Mammary epithelial cell (primary cell): ENCODE data around the gene MICU1.

Source experiments
- CTCF ChIP-seq, 2 donors: IDR thresholded peaks in 1 of 2; conservative IDR thresholded peaks in 1 of 2; 2 replicates each; pipeline ENCODE4 v1.5.1; 2011 to 2012; ENCODE audit warnings: inconsistent platforms in 2 of 2, low read length in 2 of 2, mild to moderate bottlenecking in 2 of 2, control low read depth in 1 of 2, low read depth in 1 of 2; ENCODE audit not compliant: insufficient read depth in 1 of 2; ENCODE audit errors: extremely low read depth in 1 of 2
- EZH2 ChIP-seq: IDR thresholded peaks from 2 replicates; pipeline ENCODE4 v1.6.1; 2012; ENCODE audit warnings: low read length, inconsistent platforms, borderline replicate concordance

DNA sequence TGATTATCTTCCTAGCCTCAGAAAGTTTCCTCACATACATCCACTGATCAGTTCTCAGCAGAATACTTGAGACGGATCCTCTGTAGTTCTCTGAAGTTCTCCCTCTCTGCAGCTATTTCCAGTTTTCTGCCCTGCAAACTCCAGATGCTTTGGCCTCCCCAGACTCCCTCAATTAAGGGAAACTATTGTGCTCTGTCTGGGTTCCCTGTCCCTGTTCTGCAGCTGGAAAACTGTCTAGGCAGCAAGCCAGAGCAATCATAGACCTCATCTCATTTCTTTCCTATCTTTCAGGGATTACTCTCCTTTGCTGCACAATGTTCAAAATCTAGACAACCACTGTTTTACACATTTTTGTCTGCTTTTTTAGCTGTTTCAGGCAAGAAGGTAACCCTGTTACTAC lies 9.2 kb downstream of the MICU1 start:
- TF ChIP-seq CTCF (conservative IDR thresholded peaks at IDR 0.05 in 1 of 2, IDR thresholded peaks at IDR 0.05 in 1 of 2; ENCODE audit: extremely low read depth in 1 of 2, insufficient read depth in 1 of 2, low read depth in 1 of 2, low read length in 2 of 2): no peak
- no peak for TF ChIP-seq EZH2
